Sigmoid colon (tissue), 4 donors: ENCODE results near the gene GDPGP1.

Experiments
- CTCF ChIP-seq, 4 experiments: fragments of 450-650 bp in 3 of 4; fragments of 200-600 bp in 1 of 4; IDR thresholded peaks; one replicate each; pipeline ENCODE4 v1.5.1; 2016 to 2019; ENCODE audit warnings: antibody characterized with exemption in 4 of 4, mild to moderate bottlenecking in 3 of 4, moderate library complexity in 2 of 4
- EP300 ChIP-seq, 4 donors: sonication (generic); formaldehyde crosslinking; IDR thresholded peaks; one replicate each; pipeline ENCODE4 v1.6.1; 2017; ENCODE audit warnings: antibody characterized with exemption in 4 of 4
- POLR2A ChIP-seq, 2 donors: fragments of 450-650 bp; IDR thresholded peaks; one replicate each; pipeline ENCODE4 v1.6.1; 2016; ENCODE audit warnings: antibody characterized with exemption in 2 of 2, mild to moderate bottlenecking in 2 of 2, moderate library complexity in 2 of 2

GRCh38 chr15:90233387-90234095 is 468 bp upstream of the GDPGP1 start, which contains the start of gene CIB1:
- TF ChIP-seq CTCF (IDR thresholded peaks at IDR 0.05) = peak in 1 of 4 experiments; percentile 49
- peak in 1 of 4 donors; percentile 60 for TF ChIP-seq EP300 (IDR thresholded peaks at IDR 0.05)
- peak; percentile 49 to 66 for TF ChIP-seq POLR2A (IDR thresholded peaks at IDR 0.05)
